Lower leg skin (tissue), 4 donors: ENCODE results near the gene APOL6. TPM values are rescaled to one million over a fixed set of nuclear protein-coding genes. Genes with fewer than 3 reads are reported as not detected.
A peak's percentile ranks its signal among the peaks of the same experiment; 100 is the strongest.

Source experiments
- DNase-seq, 2 donors: peaks; one replicate each; pipeline ENCODE4 v3.0.0-alpha.2; 2019; ENCODE audit warnings: low spot score in 2 of 2
- H3K4me3 ChIP-seq: fragments of 200-600 bp; sonication (generic); 2 replicates; pipeline ENCODE4 v1.5.1; 2017; ENCODE audit warnings: mild to moderate bottlenecking, low read depth; ENCODE audit not compliant: poor library complexity, severe bottlenecking
- POLR2A ChIP-seq, 2 donors: fragments of 450-650 bp; IDR thresholded peaks; one replicate each; pipeline ENCODE4 v1.6.1; 2016 to 2017; ENCODE audit warnings: antibody characterized with exemption in 2 of 2, mild to moderate bottlenecking in 1 of 2, moderate library complexity in 1 of 2
- WGBS, 2 donors: methylation state at CpG; one replicate each; pipeline ENCODE4 v1.1.5; 2018; 5-methylcytosine and 5-hydroxymethylcytosine counted together
- intact Hi-C: fragments of 100-400 bp; cut with DNase I; formaldehyde crosslinking; loops from one replicate; pipeline ENCODE4 v1.15.0; 2023; ENCODE audit warnings: low total_unique reads
- total RNA-seq, 4 donors: library from RNA; depleted of rRNA; stranded (reverse); fragments of >200 nt; gene quantifications; one replicate each; pipeline ENCODE4 v1.1.0, GENCODE V29; 2016
- TF ChIP-seq, protein P1 (sequence below), 3 donors: fragments of 450-650 bp; IDR thresholded peaks; one replicate each; pipeline ENCODE4 v1.5.1; 2016; ENCODE audit warnings: antibody characterized with exemption in 3 of 3, mild to moderate bottlenecking in 3 of 3, moderate library complexity in 2 of 3

Gene APOL6
- total RNA-seq, 4 donors from 2014 or later: 3.0 to 3.9 (median 3.8) TPM

DNA sequence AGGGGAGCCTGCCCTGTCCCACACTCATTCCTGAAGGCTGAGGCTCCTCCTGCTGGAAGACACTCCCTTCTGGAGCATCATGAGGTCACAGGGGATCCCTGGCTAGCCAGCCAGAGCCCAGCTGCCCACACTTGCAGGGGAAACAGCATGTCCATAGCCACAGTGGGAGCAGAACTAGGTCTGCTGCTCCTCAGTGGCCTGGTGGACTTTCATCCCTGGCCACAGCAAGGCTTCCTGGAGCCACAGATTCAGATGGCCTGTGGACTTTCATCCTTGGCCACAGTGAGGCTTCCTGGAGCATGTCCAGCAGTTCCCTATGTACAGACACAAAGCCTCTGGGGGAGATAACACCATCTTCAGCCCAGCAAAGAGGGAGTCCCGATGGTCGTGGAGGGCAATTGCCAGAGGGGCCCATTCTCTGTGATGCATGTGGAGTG is 5.9 kb upstream of the APOL6 start:
- no peak overlapping the region for H3K4me3 ChIP-seq

DNA sequence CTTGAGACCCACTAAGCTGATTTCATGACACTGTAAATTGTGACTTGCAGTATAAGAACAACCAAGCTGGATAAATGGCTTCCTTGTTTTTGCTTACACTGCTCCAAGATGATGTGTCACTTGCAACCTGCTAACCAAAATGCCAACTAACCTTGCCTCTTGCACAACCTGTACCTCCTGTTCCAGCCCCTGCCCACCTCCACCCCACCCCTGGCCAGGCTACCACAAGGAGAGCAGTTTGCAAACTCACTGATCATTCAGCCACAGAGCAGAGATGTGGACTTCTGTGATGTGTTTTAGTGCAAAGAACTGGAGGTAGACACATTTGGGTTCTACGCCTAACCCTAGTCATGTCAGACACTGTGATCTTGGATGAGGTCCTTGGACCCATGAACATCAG is 4.3 kb upstream of the APOL6 start:
- DNase-seq: peak in 1 of 2 donors; percentile 39
- intact Hi-C loops: no loop called here
- 100% methylated on average over 1 of the region's 1 CpG for WGBS, 2 donors
- H3K4me3 ChIP-seq: no peak overlapping the region
- TF ChIP-seq, protein P1, sequence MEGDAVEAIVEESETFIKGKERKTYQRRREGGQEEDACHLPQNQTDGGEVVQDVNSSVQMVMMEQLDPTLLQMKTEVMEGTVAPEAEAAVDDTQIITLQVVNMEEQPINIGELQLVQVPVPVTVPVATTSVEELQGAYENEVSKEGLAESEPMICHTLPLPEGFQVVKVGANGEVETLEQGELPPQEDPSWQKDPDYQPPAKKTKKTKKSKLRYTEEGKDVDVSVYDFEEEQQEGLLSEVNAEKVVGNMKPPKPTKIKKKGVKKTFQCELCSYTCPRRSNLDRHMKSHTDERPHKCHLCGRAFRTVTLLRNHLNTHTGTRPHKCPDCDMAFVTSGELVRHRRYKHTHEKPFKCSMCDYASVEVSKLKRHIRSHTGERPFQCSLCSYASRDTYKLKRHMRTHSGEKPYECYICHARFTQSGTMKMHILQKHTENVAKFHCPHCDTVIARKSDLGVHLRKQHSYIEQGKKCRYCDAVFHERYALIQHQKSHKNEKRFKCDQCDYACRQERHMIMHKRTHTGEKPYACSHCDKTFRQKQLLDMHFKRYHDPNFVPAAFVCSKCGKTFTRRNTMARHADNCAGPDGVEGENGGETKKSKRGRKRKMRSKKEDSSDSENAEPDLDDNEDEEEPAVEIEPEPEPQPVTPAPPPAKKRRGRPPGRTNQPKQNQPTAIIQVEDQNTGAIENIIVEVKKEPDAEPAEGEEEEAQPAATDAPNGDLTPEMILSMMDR (IDR thresholded peaks at IDR 0.05): no peak

More for the DNA sequence above, 5.9 kb upstream of the APOL6 start:
- 77 to 100% methylated on average over 1 to 2 of the region's 2 CpGs for WGBS, 2 donors
- DNase-seq: peak in 1 of 2 donors; percentile 73
- intact Hi-C loops: no loop called here
- TF ChIP-seq, protein P1 (IDR thresholded peaks at IDR 0.05): no peak

DNA sequence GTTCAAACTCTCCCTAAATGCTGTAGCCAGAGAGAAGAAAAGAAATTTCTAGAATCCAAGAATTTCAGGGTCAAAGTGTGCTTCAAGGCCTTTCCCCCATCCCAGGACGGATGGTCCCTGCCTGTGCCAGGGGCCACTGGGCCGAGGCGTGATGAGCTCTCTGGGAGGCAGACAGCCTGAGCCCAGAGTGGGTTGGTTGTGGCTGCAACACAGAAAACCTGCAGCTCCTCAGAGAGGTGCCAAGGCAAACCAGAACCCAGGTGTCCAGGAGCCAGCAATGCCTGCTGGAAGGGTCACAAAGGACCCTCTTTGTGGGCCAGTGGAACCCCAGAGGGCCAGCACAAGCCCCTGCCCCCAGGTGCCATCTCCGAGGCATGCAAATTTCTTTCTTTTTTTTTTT is 2.6 kb upstream of the APOL6 start:
- intact Hi-C loops: no loop called here
- 93 to 99% methylated on average over 4 of the region's 4 CpGs for WGBS, 2 donors
- peak in 1 of 2 donors; percentile 66 for DNase-seq
- TF ChIP-seq, protein P1 (IDR thresholded peaks at IDR 0.05): no peak
- TF ChIP-seq POLR2A (IDR thresholded peaks at IDR 0.05): no peak
- no peak overlapping the region for H3K4me3 ChIP-seq

DNA sequence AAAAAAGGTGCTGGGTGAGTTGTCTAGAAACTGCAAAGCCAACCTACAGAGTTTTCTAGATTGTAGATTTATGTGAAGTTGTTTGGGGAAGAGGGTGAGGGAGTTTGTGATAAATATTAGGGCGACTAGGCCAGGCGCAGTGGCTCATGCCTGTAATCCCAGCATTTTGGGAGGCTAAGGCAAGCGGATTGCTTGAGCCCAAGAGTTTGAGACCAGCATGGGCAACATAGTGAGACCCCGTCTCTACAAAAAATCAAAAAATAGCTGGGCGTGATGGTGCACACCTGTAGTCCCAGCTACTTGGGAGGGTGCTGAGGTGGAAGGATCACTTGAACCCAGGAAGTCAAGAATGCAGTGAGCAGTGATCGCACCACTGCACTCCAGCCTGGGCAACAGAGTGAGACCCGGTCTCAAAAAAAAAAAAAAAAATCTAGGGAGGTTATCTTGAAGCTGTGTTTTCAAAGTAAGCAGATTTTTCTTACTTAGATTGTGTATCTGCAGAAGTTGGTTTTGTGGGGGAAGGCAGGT is 844 bp downstream of the APOL6 start:
- H3K4me3 ChIP-seq: peak overlapping the region; percentile 66
- 45 to 46% methylated on average over 7 of the region's 7 CpGs for WGBS, 2 donors
- no peak for TF ChIP-seq POLR2A (IDR thresholded peaks at IDR 0.05)
- TF ChIP-seq, protein P1 (IDR thresholded peaks at IDR 0.05): no peak
- intact Hi-C loops: no loop called here
- DNase-seq: peak in 1 of 2 donors; percentile 73

DNA sequence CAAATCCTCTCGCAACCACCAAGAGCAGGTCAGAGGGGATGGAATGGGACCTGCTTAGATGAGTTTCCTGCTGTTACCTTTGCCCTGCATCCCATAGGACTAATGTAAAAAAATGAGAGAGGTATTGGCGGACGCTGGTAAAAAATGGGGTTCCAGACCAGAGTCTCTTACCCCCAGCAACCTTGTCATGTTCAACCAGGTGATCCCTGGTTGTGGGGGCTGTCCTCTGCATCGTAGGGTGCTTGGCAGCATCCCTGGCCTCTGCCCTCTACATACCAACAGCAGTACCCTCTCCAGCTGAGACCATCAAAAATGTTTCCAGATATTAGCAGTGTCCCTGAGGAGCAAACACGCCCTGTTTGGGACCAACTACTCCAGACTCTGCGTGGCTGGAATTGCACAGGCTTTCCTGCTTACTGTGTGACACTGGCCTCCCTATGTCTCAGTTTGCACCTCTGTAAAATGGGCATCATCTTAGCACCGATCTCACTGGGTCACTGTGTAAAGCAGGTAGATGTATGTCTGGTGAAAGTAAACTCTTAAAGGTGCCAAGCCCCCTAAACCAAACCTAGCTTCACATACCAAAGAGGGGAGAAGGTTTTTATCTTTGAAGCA is 1.5 kb downstream of the APOL6 start:
- no peak for TF ChIP-seq POLR2A (IDR thresholded peaks at IDR 0.05)
- TF ChIP-seq, protein P1 (IDR thresholded peaks at IDR 0.05): no peak
- DNase-seq: peak in 1 of 2 donors; percentile 66
- intact Hi-C loops: no loop called here
- WGBS, 2 donors: 71 to 75% methylated on average over 7 of the region's 7 CpGs
- no peak overlapping the region for H3K4me3 ChIP-seq

DNA sequence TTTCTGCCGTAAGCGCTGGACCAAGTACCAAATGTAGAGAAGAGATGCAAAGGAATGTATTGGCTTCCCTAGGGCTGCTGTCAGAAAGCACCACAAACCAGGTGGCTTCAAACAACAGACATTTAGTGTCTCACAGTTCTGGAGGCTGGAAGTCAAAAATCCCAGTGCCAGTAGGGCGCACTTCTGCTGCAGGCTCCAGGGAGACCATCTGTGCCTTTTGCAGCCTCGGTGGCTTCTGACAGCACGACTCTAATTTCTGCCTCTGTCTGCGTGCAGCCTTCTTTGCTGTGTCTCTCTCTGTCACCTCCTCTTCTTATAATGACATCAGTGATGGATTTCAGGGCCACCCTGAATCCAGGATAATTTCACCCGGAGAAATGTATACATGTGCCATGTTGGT is 2.8 kb downstream of the APOL6 start:
- TF ChIP-seq, protein P1 (IDR thresholded peaks at IDR 0.05): no peak
- TF ChIP-seq POLR2A (IDR thresholded peaks at IDR 0.05): no peak
- intact Hi-C loops: no loop called here
- H3K4me3 ChIP-seq: no peak overlapping the region
- DNase-seq: peak in 1 of 2 donors; percentile 29
- WGBS, 2 donors: 96 to 97% methylated on average over 7 of the region's 7 CpGs
